LNCAP (cell line): Measurements from ENCODE around the gene NPTXR.

Experiments used
- TF ChIP-seq, protein P1 (sequence below): fragments of 450-650 bp; IDR thresholded peaks from 2 replicates; pipeline ENCODE4 v1.5.1; 2017; ENCODE audit warnings: mild to moderate bottlenecking

Gene NPTXR

DNA sequence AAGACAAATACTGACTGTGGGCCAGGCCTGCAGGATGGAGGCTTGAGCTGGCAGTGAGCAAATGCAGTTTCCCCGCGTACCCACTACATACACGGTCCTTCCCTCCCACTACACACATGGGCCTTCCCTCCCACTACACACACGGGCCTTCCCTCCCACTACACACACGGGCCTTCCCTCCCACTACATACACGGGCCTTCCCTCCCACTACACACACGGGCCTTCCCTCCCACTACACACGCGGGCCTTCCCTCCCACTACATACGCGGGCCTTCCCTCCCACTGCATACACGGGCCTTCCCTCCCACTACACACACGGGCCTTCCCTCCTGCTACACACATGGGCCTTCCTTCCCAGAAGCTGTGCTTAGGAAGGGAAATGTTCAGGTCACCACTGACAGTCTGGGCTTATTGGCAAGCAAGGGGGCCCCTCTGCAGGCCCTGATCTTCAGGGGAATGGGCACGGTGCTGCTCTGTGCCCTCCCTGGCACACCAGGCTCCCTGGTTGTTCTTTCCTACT lies 60.7 kb downstream of the NPTXR start:
- TF ChIP-seq, protein P1, sequence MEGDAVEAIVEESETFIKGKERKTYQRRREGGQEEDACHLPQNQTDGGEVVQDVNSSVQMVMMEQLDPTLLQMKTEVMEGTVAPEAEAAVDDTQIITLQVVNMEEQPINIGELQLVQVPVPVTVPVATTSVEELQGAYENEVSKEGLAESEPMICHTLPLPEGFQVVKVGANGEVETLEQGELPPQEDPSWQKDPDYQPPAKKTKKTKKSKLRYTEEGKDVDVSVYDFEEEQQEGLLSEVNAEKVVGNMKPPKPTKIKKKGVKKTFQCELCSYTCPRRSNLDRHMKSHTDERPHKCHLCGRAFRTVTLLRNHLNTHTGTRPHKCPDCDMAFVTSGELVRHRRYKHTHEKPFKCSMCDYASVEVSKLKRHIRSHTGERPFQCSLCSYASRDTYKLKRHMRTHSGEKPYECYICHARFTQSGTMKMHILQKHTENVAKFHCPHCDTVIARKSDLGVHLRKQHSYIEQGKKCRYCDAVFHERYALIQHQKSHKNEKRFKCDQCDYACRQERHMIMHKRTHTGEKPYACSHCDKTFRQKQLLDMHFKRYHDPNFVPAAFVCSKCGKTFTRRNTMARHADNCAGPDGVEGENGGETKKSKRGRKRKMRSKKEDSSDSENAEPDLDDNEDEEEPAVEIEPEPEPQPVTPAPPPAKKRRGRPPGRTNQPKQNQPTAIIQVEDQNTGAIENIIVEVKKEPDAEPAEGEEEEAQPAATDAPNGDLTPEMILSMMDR, result no peak

DNA sequence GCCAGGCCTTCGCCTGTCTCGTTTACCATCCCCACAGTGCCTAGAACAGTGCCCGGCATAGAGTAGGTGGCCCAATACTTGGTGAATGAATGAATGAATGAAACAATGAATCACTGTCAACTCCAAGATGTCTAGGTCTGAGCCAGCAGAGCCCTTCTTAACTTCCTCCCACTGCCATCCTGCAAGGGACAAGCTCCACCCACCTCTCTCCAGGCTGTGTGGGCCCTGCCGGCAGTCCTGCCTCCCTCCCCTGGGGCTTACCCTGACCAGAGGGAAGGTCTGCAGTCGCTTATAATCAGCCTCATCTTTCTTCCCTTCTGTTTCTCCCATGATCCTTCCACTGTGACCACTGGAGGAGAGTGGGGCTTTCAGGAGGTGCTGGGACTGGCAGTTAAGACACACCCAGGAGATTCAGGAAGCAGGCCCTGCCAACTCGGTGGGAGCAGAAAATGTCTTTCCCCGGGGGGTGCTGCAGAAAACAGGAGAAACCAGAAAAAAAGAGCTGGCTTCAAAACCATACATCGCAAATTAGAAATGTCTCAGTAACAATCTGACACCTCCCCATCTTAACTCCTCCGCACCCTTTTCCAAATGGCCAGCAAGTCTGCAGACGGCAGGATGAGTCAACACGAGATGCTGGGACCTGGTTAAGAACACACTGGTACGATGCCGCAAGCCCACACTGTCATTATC lies 61.3 kb downstream of the NPTXR start:
- TF ChIP-seq, protein P1, result no peak

DNA sequence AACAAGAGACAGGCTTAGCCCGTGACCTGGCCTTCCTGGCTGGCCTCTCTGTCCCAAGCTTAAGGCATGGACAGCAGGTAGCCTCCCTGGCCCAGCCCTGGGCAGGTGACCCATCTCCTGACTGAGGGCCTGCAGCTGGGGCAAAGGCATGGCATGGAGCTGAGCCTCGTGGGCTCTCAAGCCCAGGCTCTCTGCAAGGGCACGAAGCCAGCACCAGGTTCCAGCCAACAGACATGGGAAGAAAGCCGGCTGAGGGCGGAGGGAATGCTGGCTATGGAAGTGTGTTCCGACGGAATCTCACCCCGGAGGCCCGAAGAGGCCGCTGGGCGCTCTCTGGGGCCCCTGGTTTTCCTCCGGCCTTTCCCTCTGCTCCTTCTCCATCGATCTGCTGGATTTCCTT lies 62.8 kb downstream of the NPTXR start:
- TF ChIP-seq, protein P1, result no peak

DNA sequence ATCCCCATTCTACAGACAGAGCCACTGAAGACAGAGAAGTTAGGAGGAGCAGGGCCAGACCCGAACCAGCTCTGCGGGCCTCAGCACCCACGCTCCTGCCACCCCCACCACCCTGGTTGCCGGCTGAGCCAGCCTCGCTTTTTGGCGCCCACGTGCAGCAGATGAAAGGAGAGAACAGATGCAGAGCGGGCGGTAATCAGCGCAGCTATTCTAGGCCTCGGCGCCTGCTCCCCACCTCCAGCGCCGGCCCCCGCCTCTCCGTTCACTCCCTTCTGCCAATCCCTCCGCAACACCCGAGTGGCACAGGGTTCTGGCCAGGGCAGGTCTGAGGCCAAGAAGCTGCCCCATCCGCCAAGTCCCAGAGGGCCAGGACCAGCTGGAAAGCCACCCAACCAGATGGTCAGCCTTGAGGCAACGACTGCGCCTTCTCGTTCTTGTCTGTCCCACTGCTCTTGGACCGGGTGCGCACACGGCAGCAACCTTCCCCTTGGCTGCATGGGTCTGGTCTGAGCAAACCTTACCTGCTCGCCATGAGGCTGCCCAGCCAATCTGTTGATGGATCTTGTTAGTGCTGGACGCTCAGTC lies 66.6 kb downstream of the NPTXR start:
- TF ChIP-seq, protein P1, result no peak

DNA sequence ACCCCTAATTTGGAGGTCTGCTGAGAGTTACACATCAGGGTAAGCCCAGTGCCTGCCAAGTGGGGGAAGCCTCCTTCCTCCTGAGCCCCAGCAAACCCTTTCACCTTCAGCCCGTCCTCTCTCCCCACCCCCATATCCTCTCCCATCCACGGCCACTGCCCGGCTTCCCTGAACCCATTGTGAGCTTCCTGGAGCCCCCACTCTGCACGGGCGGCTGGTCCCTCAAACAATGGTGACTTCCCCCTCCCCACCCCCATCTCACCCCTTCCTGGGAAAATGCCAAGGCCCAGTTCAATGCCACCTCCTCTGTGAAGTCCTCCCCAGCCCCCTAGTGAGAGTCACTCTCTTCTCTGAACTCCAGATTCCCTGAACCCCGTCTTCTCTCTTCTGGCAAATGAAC lies 67.7 kb downstream of the NPTXR start:
- TF ChIP-seq, protein P1, result no peak

DNA sequence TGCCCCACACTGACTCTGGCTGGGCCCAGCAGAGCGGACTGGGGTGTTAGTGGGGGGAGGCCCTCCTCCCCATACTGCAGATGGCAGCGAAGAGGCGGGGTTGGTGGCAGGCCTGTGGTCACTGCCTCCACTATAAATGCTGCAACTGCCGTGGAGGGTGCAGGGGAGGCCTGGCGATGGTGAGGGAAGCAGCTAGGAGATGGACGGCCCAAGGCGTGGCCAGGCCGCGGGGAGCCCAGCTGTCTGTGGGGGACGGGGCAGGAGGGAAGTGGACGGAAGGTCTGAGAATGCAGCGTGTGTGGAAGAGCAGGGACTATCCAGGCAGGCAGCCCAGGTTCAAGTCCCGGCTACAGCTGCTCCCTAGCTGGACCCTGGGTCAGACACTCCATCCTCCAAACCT lies 68.2 kb downstream of the NPTXR start:
- TF ChIP-seq, protein P1, result no peak

DNA sequence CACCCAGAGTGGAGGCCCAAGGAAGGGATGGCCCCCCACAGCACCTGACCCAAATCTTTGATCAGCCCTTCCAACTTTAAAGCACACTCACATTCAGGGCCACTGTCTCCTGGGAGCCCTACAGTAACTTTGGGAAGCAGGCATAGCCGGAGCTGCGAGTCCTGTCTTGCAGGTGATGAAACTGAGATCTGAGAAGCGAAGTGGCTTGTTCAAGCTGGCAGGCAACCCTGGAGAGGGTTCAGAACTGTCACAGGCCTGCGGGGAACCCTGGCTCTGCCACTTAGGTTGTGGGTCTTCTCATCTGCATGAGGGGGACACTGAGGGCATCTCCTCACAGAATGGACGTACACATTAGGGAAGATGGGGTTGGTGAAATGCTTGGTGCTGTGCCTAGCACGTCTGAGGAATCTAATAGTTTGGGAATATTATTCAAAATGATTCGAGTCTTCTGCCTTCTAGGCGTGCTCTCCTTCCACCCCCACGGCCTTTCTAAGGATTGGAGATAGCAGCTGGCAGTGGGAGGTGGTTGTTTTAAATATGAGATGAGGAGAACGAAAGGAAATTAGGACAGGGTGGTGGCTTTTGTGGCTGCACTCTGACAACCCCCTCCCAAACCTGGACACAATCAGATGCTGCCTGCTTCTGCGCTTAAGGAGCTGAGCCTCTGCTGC lies 69.2 kb downstream of the NPTXR start:
- TF ChIP-seq, protein P1, result no peak
